Activated CD4-positive, CD25-positive, alpha-beta regulatory T cell (primary cell): ENCODE data around the gene ARRB1.
"Not testable (repeated sequence)": the region's sequence is repeated elsewhere in the genome, so short reads cannot be mapped to it uniquely, and the experiment has no call there.

Source experiments
- DNase-seq, 4 experiments: peaks; one replicate each; lab custom pipeline; 2025; lab: John Stamatoyannopoulos, UW

ARRB1 gene

GRCh38 chr11:75371949-75372876, 20.8 kb upstream of the ARRB1 start:
- no peak for DNase-seq

- DNase-seq: no peak
These were observed 18.2 kb upstream of the ARRB1 start for GRCh38 chr11:75369560-75370255.

- not testable (repeated sequence) for DNase-seq
These were observed 15.4 kb upstream of the ARRB1 start for GRCh38 chr11:75366826-75367225.

DNA sequence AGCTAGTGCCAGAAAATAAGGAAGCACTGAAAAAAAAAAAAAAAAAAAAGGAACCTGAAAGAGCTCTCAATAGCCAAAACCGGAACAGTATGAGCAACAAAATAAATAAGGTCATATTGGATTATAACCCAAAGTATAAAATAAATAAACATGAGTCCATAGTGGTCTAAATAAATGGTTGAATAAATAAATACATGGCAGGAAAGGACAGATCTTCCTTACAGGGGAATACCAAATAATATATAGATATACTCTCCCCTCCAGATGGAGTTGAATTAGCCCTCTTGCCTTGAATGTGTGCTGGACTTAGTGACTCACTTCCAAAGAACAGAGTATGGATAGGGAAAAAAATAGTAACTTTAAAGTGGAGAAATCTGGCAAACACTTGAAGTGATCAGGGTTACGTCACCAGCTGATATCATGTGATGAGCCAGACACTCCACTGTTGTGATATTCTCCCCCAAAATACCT, 14.3 kb upstream of the ARRB1 start:
- DNase-seq: no peak

DNA sequence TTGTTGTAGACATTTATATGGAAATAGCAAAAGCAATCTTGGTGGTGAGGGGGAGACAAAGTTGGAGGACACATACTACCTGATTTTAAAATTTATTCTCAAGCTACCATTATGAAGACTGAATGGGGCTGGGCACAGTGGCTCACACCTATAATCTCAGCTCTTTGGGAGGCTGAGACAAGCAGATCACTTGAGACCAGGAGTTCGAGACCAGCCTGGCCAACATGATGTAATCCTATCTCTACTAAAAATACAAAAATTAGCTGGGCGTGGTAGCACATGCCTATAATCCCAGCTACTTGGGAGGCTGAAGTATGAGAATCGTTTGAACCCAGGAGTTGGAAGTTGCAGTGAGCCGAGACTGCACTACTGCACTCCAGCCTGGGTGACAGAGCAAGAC, 10.8 kb upstream of the ARRB1 start:
- DNase-seq: not testable (repeated sequence)

- no peak for DNase-seq
These were observed 5.2 kb upstream of the ARRB1 start for GRCh38 chr11:75356613-75357012.

GRCh38 chr11:75355051-75355450, 3.6 kb upstream of the ARRB1 start:
- DNase-seq: no peak

- no peak for DNase-seq
These were observed 1.2 kb upstream of the ARRB1 start for GRCh38 chr11:75352588-75353206.

GRCh38 chr11:75351791-75352587, 528 bp upstream of the ARRB1 start:
- DNase-seq: peak; percentile 22 to 42 (median 27)

DNA sequence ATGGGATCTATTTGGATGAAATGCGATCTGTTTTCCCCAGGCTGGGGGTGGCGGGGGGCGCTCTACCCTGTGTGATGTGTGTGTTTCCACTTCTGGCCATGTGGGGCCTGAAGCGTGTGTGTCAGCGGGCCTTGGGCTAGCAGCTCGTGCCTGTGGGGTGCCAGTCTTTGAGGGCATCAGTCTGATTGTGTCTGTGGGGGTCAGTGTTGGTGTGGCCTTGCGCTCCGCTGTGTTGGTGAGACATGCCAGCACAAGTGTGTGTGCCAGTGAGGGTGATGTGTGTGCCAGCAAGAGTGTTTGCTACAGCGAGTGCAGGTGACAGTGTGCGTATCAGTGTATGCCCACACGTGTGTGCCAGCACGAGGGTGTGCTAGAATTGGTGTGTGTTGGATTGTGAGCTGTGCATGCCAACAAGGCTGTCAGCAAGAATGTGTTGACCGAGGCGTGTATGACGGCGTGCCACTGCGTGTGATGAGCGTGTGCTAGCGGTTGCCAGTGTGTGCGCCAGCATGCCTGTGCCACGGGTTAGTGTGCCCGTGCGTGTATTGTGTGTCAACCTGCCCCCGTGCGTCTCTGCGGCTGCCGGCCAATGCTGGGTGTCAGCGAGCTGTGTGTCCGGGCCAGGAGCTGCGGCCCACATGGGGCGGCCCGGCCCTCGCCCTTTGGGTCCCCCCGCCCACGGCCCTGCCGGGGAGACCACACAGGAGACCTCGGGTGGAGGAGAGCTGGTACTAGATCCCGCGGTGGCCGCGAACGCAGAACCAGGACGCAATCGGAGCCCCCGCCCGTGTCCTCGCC, 519 bp downstream of the ARRB1 start:
- peak in 1 of 4 experiments; percentile 18 for DNase-seq

GRCh38 chr11:75350122-75350742, 1.2 kb downstream of the ARRB1 start:
- no peak for DNase-seq

DNA sequence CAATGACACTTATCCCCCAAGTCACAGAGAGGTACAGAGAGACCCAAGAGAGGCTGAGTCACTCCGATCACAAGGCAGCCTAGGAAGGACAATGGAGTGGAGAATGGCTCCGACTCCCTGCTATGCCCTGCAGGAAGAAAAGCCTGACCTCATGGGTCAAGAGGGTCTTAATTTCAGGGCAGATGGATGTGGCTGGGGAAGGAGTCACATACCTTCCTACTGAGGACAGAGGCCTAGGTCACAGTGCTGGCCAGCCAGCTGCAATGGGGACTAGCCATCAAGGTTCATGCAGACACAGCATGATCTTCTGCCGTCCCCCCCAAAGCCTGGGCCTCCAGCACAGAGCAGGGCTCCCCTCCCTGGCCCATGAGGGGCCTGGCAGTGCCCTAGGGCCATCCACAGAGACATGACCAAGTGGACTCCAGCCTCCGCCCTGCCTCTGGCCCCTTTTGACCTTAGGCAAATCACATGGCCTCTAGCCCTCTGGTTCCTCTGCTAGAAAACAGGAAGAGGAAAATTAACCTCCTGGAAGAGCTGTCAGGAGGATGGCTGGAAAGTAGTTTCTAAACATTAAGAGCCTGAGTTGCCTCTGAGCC, 1.8 kb downstream of the ARRB1 start:
- DNase-seq: no peak

GRCh38 chr11:75347781-75348566, 3.5 kb downstream of the ARRB1 start:
- no peak for DNase-seq

GRCh38 chr11:75346912-75347647, 4.4 kb downstream of the ARRB1 start:
- DNase-seq: no peak

GRCh38 chr11:75346296-75346695, 5.2 kb downstream of the ARRB1 start:
- DNase-seq: no peak

GRCh38 chr11:75345455-75346160, 5.9 kb downstream of the ARRB1 start:
- no peak for DNase-seq

- no peak for DNase-seq
These were observed 6.6 kb downstream of the ARRB1 start for GRCh38 chr11:75344761-75345454.
